GOT3 (cell line): ENCODE measurements around the gene TNFAIP8L3.
A peak's percentile ranks its signal among the peaks of the same experiment; 100 is the strongest.

Experiments
- DNase-seq: peaks from one replicate; lab custom pipeline; 2025; ENCODE audit warnings: mixed read lengths; lab: John Stamatoyannopoulos, UW

The TNFAIP8L3 gene

GRCh38 chr15:51117270-51117669, 22.6 kb upstream of the TNFAIP8L3 start:
- no peak for DNase-seq

GRCh38 chr15:51114437-51115119, 19.9 kb upstream of the TNFAIP8L3 start:
- no peak for DNase-seq

GRCh38 chr15:51112078-51112477, 17.4 kb upstream of the TNFAIP8L3 start:
- no peak for DNase-seq

- DNase-seq: no peak
Measured at GRCh38 chr15:51111061-51111460, 16.4 kb upstream of the TNFAIP8L3 start.

GRCh38 chr15:51110171-51110570, 15.5 kb upstream of the TNFAIP8L3 start:
- no peak for DNase-seq

GRCh38 chr15:51108933-51109550, 14.3 kb upstream of the TNFAIP8L3 start:
- no peak for DNase-seq

- DNase-seq: no peak
Measured at GRCh38 chr15:51107612-51108011, 12.9 kb upstream of the TNFAIP8L3 start.

- DNase-seq: no peak
Measured at GRCh38 chr15:51106481-51106880, 11.8 kb upstream of the TNFAIP8L3 start.

GRCh38 chr15:51105430-51106016, 10.8 kb upstream of the TNFAIP8L3 start:
- no peak for DNase-seq

GRCh38 chr15:51104512-51104911, 9.8 kb upstream of the TNFAIP8L3 start:
- DNase-seq: peak; percentile 32

- no peak for DNase-seq
Measured at GRCh38 chr15:51103330-51103729, 8.6 kb upstream of the TNFAIP8L3 start.

- no peak for DNase-seq
Measured at GRCh38 chr15:51100785-51101489, 6.2 kb upstream of the TNFAIP8L3 start.

GRCh38 chr15:51099185-51099584, 4.5 kb upstream of the TNFAIP8L3 start:
- DNase-seq: no peak

- no peak for DNase-seq
Measured at GRCh38 chr15:51098331-51098619, 3.6 kb upstream of the TNFAIP8L3 start.

GRCh38 chr15:51097553-51098330, 3.0 kb upstream of the TNFAIP8L3 start:
- no peak for DNase-seq

GRCh38 chr15:51096976-51097375, 2.3 kb upstream of the TNFAIP8L3 start:
- DNase-seq: no peak

- DNase-seq: no peak
Measured at GRCh38 chr15:51095681-51096331, 1.1 kb upstream of the TNFAIP8L3 start.

GRCh38 chr15:51093839-51094605, 684 bp downstream of the TNFAIP8L3 start:
- no peak for DNase-seq

GRCh38 chr15:51093488-51093838, 1.2 kb downstream of the TNFAIP8L3 start:
- DNase-seq: no peak

- no peak for DNase-seq
Measured at GRCh38 chr15:51092480-51093040, 2.1 kb downstream of the TNFAIP8L3 start.

GRCh38 chr15:51090753-51091152, 4.0 kb downstream of the TNFAIP8L3 start:
- DNase-seq: no peak
